Measurements from ENCODE around the gene LRRK1. TPM values are rescaled to one million over a fixed set of nuclear protein-coding genes. Genes with fewer than 3 reads are reported as not detected.

LRRK1 gene
- total and polyA plus RNA-seq, 2 of the 4 experiments (the other 2 are of a cell fraction) = 3.0 to 5.8 TPM

DNA sequence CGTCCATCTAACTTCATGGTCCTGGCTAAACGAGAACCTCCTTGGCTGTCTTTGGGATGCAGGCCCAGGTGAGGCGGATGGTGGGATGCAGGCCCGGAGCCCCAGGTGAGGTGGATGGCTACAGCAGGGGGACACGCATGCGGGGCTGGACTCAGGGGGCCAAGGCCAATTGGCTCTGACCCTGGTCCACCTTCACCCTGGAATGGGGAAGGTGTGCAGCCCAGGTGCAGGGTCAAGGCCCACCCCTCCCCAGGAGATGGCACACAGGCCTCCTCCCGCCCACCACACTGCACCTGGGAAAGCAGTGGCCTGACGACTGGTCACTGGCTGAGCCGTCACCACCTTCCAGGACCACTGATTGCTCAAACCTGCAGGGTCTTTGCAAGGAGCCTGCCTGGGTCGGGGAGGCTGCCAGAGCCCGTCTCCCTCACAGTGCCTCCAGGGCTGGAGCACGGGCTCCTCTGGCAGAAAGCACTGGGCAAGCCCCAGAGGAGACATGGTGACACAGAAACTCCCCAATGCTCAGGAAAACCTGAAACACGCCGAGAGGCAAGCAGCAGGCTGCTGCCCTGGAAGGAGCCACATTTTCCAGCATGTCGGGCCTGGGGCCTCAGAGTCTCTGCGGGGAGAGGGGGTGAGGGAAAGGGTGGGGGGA lies 159.6 kb downstream of the LRRK1 start:
- H4K8ac ChIP-seq (ENCODE audit: low read depth in 2 of 2, low read length in 2 of 2) = no peak overlapping the region
- intact Hi-C loops (cut with micrococcal nuclease) = no loop called here
- ChIA-PET POLR2A (ENCODE audit: unreplicated experiment) (no interaction called here), CTCF (interaction anchor here (0.5 kb wide), 1 partner anchor 89 kb away, joined by 3 read pairs; no protein-coding TSS in a partner anchor)
- H3K56ac ChIP-seq (ENCODE audit: extremely low read depth, insufficient read depth, low read length) = no peak overlapping the region
- H2AK5ac ChIP-seq (ENCODE audit: low read depth, low read length) = no peak overlapping the region
- H3K4ac ChIP-seq (ENCODE audit: low read depth, low read length) = no peak overlapping the region
- H4K91ac ChIP-seq (ENCODE audit: insufficient read depth, low read depth, low read length) = no peak overlapping the region
- no peaks in the 10 kb centered on the region for H3K27me3 ChIP-seq (ENCODE audit: control insufficient read depth, insufficient read depth, low read length)
- H3K4me2 ChIP-seq (ENCODE audit: low read depth, low read length) = no peak overlapping the region
- H3K9me3 ChIP-seq (ENCODE audit: control insufficient read depth, insufficient read depth, low read length) = no peaks in the 10 kb centered on the region
- H2AFZ ChIP-seq (replicated peaks; ENCODE audit: low read length, poor library complexity) = no peak overlapping the region
- H2BK120ac ChIP-seq (ENCODE audit: low read depth, low read length) = no peak overlapping the region
- H3K4me1 ChIP-seq (ENCODE audit: control insufficient read depth, insufficient read depth, low read length) = peaks cover 5% of the 10 kb centered on the region; the same call in 1 of the 2 replicates
- no peak for ATAC-seq (ENCODE audit: low read depth)
- H2BK20ac ChIP-seq (ENCODE audit: low read depth, low read length) = no peak overlapping the region
- TF ChIP-seq MAFK (IDR thresholded peaks at IDR 0.05; ENCODE audit: low read depth, low read length) = no peak
- no peak for TF ChIP-seq RAD21 (IDR thresholded peaks at IDR 0.05; ENCODE audit: low read length)
- no peak for TF ChIP-seq RCOR1 (IDR thresholded peaks at IDR 0.05; ENCODE audit: insufficient replicate concordance, low read length)
- TF ChIP-seq, protein P1, sequence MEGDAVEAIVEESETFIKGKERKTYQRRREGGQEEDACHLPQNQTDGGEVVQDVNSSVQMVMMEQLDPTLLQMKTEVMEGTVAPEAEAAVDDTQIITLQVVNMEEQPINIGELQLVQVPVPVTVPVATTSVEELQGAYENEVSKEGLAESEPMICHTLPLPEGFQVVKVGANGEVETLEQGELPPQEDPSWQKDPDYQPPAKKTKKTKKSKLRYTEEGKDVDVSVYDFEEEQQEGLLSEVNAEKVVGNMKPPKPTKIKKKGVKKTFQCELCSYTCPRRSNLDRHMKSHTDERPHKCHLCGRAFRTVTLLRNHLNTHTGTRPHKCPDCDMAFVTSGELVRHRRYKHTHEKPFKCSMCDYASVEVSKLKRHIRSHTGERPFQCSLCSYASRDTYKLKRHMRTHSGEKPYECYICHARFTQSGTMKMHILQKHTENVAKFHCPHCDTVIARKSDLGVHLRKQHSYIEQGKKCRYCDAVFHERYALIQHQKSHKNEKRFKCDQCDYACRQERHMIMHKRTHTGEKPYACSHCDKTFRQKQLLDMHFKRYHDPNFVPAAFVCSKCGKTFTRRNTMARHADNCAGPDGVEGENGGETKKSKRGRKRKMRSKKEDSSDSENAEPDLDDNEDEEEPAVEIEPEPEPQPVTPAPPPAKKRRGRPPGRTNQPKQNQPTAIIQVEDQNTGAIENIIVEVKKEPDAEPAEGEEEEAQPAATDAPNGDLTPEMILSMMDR (conservative IDR thresholded peaks at IDR 0.05; ENCODE audit: low read depth, low read length) = no peak
- TF ChIP-seq, protein P2, sequence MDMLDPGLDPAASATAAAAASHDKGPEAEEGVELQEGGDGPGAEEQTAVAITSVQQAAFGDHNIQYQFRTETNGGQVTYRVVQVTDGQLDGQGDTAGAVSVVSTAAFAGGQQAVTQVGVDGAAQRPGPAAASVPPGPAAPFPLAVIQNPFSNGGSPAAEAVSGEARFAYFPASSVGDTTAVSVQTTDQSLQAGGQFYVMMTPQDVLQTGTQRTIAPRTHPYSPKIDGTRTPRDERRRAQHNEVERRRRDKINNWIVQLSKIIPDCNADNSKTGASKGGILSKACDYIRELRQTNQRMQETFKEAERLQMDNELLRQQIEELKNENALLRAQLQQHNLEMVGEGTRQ (IDR thresholded peaks at IDR 0.05; ENCODE audit: low read depth, low read length) = no peak
- TF ChIP-seq CHD1 (IDR thresholded peaks at IDR 0.05; ENCODE audit: low read depth, low read length) = no peak
- no peak for TF ChIP-seq CEBPB (IDR thresholded peaks at IDR 0.05; ENCODE audit: low read depth, low read length)
- TF ChIP-seq MAZ (IDR thresholded peaks at IDR 0.05; ENCODE audit: borderline replicate concordance, low read depth, low read length) = no peak
- no peak for TF ChIP-seq MXI1 (IDR thresholded peaks at IDR 0.05; ENCODE audit: borderline replicate concordance, low read depth, low read length)
- no peak for TF ChIP-seq RFX5 (IDR thresholded peaks at IDR 0.05; ENCODE audit: low read depth, low read length)
- no peak for TF ChIP-seq FOS (IDR thresholded peaks at IDR 0.05; ENCODE audit: low read depth, low read length)
- no peak overlapping the region for H3K9ac ChIP-seq (ENCODE audit: low read depth, low read length)
- dilution Hi-C loops (cut with HindIII; ENCODE audit: low sequenced_read_pairs, unreplicated experiment) = no loop called here
- H3K4me3 ChIP-seq (ENCODE audit: insufficient read depth, low read depth, low read length) = no peak overlapping the region
- no peak overlapping the region for H4K5ac ChIP-seq (ENCODE audit: low read depth, low read length)
- 90% methylated on average over 2 of the region's 16 CpGs; no CpG with 5 or more reads in 1 of the 2 experiments for WGBS, 2 experiments (ENCODE audit: extremely low coverage in 2 of 2, insufficient read length in 1 of 2)
- H3K23ac ChIP-seq (ENCODE audit: low read depth, low read length) = no peak overlapping the region
- in situ Hi-C loops (cut with MboI; ENCODE audit: low sequenced_read_pairs) = no loop called here
- no peaks in the 10 kb centered on the region for H3K36me3 ChIP-seq (ENCODE audit: control insufficient read depth, insufficient read depth, low read length)
- no peak for DNase-seq
- no peak overlapping the region for H3K18ac ChIP-seq (ENCODE audit: low read depth, low read length)
- H2BK5ac ChIP-seq (ENCODE audit: low read depth, low read length, poor library complexity, severe bottlenecking) = no peak overlapping the region
- BruUV-seq (replicated peaks) = no TSS peak
- no peak overlapping the region for H3K27ac ChIP-seq (ENCODE audit: insufficient read depth, low read length)
- no peaks in the 10 kb centered on the region for H4K20me1 ChIP-seq (ENCODE audit: insufficient read depth, low read length)
- no peaks in the 10 kb centered on the region for H3K79me1 ChIP-seq (ENCODE audit: low read depth in 1 of 2, low read length in 2 of 2)
- peaks cover 3% of the 10 kb centered on the region; the same call in 1 of the 2 replicates for H3K9me1 ChIP-seq (ENCODE audit: insufficient read depth, low read length)
- H2BK15ac ChIP-seq (ENCODE audit: low read depth, low read length) = no peak overlapping the region
- H2AK9ac ChIP-seq (replicated peaks; ENCODE audit: low read depth, low read length, poor library complexity) = no peak overlapping the region
- H3K14ac ChIP-seq (replicated peaks; ENCODE audit: low read depth, low read length) = no peak overlapping the region
